NCI-H226 (cell line): Measurements from ENCODE around the gene OR10C1.
A peak's percentile ranks its signal among the peaks of the same experiment; 100 is the strongest.
"Not testable (repeated sequence)": the region's sequence is repeated elsewhere in the genome, so short reads cannot be mapped to it uniquely, and the experiment has no call there.

ENCODE experiments used
- DNase-seq: peaks from one replicate; pipeline ENCODE4 v3.0.0-alpha.2; 2015

OR10C1 gene, protein sequence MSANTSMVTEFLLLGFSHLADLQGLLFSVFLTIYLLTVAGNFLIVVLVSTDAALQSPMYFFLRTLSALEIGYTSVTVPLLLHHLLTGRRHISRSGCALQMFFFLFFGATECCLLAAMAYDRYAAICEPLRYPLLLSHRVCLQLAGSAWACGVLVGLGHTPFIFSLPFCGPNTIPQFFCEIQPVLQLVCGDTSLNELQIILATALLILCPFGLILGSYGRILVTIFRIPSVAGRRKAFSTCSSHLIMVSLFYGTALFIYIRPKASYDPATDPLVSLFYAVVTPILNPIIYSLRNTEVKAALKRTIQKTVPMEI

GRCh38 chr6:29439006-29439405, at the start of gene OR10C1:
TSS of gene OR10C1 (plus strand) at chr6:29439306. CDS start at chr6:29440016, 710 bp downstream.
- no peak for DNase-seq

- DNase-seq = no peak
Observed at GRCh38 chr6:29395331-29395730, 43.8 kb upstream of the OR10C1 start, which contains the start of gene OR12D2. TSS of gene OR12D2 (plus strand) at chr6:29395631. CDS start at chr6:29396700, 1,069 bp downstream.

DNA sequence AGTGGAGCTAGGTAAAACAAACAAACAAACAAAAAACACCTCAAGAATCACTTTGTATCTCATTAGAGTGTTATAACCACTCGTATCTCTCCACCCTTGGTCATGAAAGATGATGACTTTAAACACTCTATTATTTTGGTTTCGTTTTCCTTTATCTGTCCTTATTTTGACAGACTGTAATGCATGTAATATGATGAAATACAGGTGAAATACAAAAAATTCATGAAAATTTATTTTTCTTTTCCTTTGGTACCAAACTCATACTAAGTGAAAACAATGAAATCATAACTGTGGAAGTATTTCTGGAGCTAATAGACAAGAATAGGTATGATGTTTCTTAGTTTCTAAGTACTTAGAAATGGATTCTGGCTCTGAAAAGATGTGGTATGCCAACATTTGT, 39.6 kb upstream of the OR10C1 start:
- no peak for DNase-seq

DNA sequence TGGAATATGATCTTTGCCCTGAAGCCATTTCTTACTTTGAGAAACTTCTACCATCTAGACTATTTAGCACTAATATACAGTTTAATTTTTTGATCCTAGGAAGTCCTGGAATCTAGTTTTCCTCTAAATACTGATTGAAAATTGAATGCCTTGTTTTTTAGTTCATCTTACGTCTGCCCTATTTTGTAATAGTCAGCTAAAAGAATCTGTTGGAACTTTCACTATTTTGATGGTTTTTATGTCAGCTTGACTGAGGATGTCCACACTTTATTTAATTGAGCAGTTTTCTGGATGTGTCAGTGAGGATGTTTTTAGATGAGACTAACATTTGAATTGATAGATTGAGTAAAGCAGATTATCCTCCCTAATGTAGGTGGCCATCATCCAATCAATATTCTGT, 35.3 kb upstream of the OR10C1 start:
- no peak for DNase-seq

DNA sequence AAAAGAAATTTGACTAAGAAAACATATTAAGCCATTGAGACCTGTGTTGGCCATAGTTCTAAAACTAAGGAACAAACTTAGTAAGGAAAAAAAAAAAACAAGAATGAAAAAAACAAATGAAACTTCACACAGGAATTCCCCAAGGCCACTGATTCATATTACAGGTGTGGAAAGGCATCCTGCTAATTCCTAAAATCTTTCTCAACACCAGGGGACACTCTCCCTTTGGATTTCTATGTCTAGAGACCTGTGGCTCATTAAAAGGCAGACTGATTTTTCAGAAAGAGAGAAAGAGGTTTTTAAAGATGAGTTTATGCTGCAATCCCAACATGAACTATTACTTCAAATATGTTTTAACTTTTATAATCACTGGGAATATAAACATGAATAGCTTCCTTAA, 24.5 kb upstream of the OR10C1 start, which contains the start of gene OR12D1:
Gene OR12D1, plus strand, starts transcription at position 341 of the 400 bp plus-strand sequence.
- DNase-seq = no peak

DNA sequence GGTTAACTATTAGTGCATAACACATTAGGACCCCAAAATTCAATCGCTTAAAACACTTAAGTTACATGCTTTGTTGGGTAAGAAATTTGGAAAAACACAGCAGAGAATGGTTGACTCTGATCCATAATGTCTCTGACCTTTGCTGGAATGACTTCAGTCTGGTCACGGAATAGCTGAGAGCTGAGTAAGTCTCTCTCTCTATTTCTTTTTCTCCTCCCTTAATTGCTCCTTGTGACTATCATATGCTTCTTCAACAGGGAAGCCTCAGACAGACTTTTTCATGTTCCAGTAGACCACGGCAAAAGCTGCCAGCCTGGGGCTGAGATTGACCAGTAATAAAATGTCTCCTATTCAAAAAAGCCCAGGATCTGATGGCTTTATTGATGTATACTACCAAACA, 19.6 kb upstream of the OR10C1 start:
- peak; percentile 8 for DNase-seq

- no peak for DNase-seq
Observed at GRCh38 chr6:29424168-29424567, 14.9 kb upstream of the OR10C1 start.

DNA sequence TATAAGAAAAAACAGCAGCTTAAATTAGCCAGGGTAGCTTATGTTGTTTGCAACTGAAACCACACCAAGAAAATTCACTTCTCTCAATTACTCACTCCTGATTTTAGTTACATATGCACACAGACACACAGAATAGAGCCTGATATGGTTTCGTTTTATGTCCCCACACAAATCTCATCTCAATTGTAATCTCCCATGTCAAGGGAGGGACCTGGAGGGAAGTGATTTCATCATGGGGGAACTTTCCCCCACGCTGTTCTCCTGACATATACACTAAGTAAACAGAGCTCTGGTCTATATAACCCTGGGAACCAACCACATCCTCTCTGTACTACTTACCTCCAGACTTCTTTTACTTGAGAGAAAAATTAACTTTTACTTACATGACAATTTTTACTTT, 14.5 kb upstream of the OR10C1 start:
- no peak for DNase-seq

GRCh38 chr6:29425075-29425474, 14.0 kb upstream of the OR10C1 start:
- DNase-seq = no peak

GRCh38 chr6:29426654-29427053, 12.5 kb upstream of the OR10C1 start:
- DNase-seq = no peak

GRCh38 chr6:29436730-29437129, 2.4 kb upstream of the OR10C1 start:
- DNase-seq = not testable (repeated sequence)

DNA sequence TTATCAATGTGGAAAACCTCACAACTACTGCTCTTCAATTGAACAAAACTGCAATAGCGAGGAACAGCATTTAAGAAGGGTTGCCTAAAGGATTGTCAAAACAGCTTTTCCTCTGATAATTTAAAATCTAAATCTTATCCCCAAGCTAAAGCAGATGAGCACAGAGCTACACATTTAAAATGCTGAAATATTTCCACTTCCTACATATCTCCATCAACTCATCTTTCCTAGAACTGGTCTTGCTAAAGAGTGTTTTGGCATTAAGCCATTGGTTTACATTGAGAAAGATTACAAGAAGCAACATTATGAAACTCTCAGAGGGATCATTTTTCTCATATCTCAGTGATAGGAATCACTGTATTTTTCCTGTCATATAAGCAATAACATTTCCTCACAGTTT, 3.6 kb downstream of the OR10C1 start:
- no peak for DNase-seq

DNA sequence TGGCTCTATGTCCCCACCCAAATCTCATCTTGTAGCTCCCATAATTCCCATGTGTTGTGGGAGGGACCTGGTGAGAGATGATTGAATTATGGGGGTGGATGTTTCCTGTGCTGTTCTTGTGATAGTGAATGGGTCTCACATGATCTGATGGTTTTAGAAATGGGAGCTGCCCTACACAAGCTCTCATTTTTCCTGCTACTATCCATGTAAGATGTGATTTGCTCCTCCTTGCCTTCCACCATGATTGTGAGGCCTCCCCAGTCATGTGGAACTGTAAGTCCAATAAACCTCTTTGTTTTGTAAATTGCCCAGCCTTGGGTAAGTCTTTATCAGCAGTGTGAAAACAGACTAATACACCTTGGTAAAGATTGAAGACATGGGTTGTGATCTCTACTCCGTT, 4.9 kb downstream of the OR10C1 start:
- DNase-seq = not testable (repeated sequence)

DNA sequence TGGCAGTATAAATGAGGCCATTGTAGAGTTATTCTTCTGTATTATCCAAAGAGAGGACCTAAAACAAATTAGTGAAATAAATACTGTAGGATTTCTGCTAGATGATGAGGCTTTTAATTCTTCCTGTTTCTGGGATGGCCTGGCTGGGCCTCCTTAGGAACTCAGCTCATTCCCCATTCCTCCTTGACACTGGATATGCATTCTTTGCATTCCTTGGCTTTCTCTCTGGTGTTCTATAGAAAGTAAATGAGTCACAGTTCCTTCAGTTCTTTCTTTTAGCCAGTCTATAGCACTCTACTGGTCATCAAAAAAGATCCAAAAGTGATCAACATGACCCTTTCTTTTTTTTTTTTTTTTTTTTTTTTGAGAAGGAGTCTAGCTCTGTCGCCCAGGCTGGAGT, 8.6 kb downstream of the OR10C1 start:
- peak; percentile 55 for DNase-seq

DNA sequence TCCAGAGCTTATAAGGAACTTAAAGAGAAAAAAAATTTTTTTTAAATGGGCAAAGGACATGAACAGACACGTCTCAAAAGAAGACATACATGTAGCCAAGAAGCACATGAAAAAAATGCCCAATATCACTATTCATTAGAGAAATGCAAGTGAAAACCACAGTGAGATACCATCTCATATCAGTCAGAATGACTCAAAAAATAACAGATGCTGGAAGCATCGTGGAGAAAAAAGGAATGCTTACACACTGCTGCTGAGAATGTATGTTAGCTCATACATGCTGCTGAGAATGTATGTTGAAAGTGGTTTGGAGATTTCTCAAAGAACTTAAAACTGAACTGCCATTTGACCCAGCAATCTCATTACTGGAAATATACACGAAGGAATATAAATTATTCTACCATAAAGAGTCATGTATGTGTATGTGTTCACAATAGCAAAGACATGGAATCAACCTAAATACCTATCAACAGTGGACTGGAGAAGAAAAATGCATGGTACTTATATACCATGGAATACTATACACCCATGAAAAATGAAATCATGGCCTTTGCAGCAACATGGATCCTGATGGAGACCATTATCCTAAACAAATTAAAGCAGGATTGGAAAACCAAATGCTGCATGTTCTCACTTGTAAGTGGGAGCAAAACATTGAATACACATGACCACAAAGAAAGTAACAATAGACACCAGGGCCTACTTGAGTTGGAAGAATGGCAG, 12.5 kb downstream of the OR10C1 start:
- peak; percentile 62 for DNase-seq

- DNase-seq = no peak
Observed at GRCh38 chr6:29456971-29457370, 17.9 kb downstream of the OR10C1 start, which contains the start of the genes OR11A1 and OR2H1. TSS of gene OR11A1 (minus strand) at chr6:29457071. CDS start at chr6:29427641, 29,430 bp downstream. TSS of gene OR2H1 (plus strand) at chr6:29457155. CDS start at chr6:29461770, 4,615 bp downstream.

GRCh38 chr6:29461021-29461814, 22.1 kb downstream of the OR10C1 start:
- no peak for DNase-seq

- no peak for DNase-seq
Observed at GRCh38 chr6:29462022-29462421, 22.9 kb downstream of the OR10C1 start.

- DNase-seq = no peak
Observed at GRCh38 chr6:29465279-29465678, 26.2 kb downstream of the OR10C1 start.

GRCh38 chr6:29465801-29466200, 26.7 kb downstream of the OR10C1 start:
- DNase-seq = no peak

GRCh38 chr6:29466241-29466640, 27.1 kb downstream of the OR10C1 start:
- no peak for DNase-seq

GRCh38 chr6:29474996-29475395, 35.9 kb downstream of the OR10C1 start:
- DNase-seq = no peak

GRCh38 chr6:29477923-29478450, 38.9 kb downstream of the OR10C1 start:
- DNase-seq = no peak
